Progenitor cell of endocrine pancreas (in vitro differentiated cells): ENCODE data around the gene NAV3. TPM values are rescaled to one million over a fixed set of nuclear protein-coding genes. Genes with fewer than 3 reads are reported as not detected.

ENCODE experiments used
- DNase-seq: peaks from one replicate; pipeline ENCODE4 v3.0.0; 2021; ENCODE audit warnings: low spot score; ENCODE audit not compliant: unreplicated experiment
- H3K27ac Mint-ChIP-seq: 2 replicates; pipeline ENCODE4 v1.8.0; 2021; ENCODE audit warnings: mild to moderate bottlenecking, moderate library complexity, mixed read lengths
- H3K27me3 Mint-ChIP-seq: 2 replicates; pipeline ENCODE4 v1.8.0; 2021; ENCODE audit warnings: mixed read lengths
- H3K36me3 Mint-ChIP-seq: 2 replicates; pipeline ENCODE4 v1.8.0; 2022; ENCODE audit warnings: mixed read lengths; ENCODE audit not compliant: insufficient read depth
- H3K4me1 Mint-ChIP-seq: 2 replicates; pipeline ENCODE4 v1.8.0; 2021; ENCODE audit warnings: low read depth, mixed read lengths
- H3K4me3 Mint-ChIP-seq: 2 replicates; pipeline ENCODE4 v1.8.0; 2021; ENCODE audit warnings: low read depth, mild to moderate bottlenecking, moderate library complexity, mixed read lengths
- H3K9me3 Mint-ChIP-seq: 2 replicates; pipeline ENCODE4 v1.8.0; 2021; ENCODE audit warnings: low read depth, mixed read lengths
- CTCF ChIP-seq: fragments of 200-600 bp; sonication (generic); IDR thresholded peaks from one replicate; pipeline ENCODE4 v1.5.0; 2021; ENCODE audit warnings: antibody characterized with exemption, mild to moderate bottlenecking; ENCODE audit not compliant: unreplicated experiment
- total RNA-seq: library from RNA; stranded (reverse); gene quantifications from 2 replicates; pipeline ENCODE4 v1.2.1, GENCODE V29; 2021

The NAV3 gene
- total RNA-seq, 1 donor from 2014 or later: 11.5 TPM

- H3K27me3 Mint-ChIP-seq: no peaks in the 10 kb centered on the region
- peaks cover under 1% of the 10 kb centered on the region for H3K9me3 Mint-ChIP-seq
- H3K27ac Mint-ChIP-seq: no peak overlapping the region
- no peaks in the 10 kb centered on the region for H3K36me3 Mint-ChIP-seq
- H3K4me3 Mint-ChIP-seq: no peak overlapping the region
- H3K4me1 Mint-ChIP-seq: no peaks in the 10 kb centered on the region
- no peak for DNase-seq
- TF ChIP-seq CTCF: no peak
Observed at GRCh38 chr12:77957062-77957461, 126.4 kb downstream of the NAV3 start.

- Mint-ChIP-seq H3K27ac (no peak overlapping the region), H3K36me3 (no peaks in the 10 kb centered on the region), H3K9me3 (peaks cover 4% of the 10 kb centered on the region), H3K4me1 (peaks cover 4% of the 10 kb centered on the region), H3K4me3 (no peak overlapping the region), H3K27me3 (no peaks in the 10 kb centered on the region)
- no peak for DNase-seq
- no peak for TF ChIP-seq CTCF
Observed at GRCh38 chr12:77963576-77964178, 133.0 kb downstream of the NAV3 start.

- Mint-ChIP-seq H3K27me3 (no peaks in the 10 kb centered on the region), H3K4me1 (peaks cover 10% of the 10 kb centered on the region), H3K9me3 (peaks cover 4% of the 10 kb centered on the region), H3K4me3 (no peak overlapping the region), H3K27ac (no peak overlapping the region), H3K36me3 (no peaks in the 10 kb centered on the region)
- DNase-seq: no peak
- TF ChIP-seq CTCF: no peak
Observed at GRCh38 chr12:77965790-77966189, 135.1 kb downstream of the NAV3 start.

- Mint-ChIP-seq H3K27me3 (no peaks in the 10 kb centered on the region), H3K36me3 (no peaks in the 10 kb centered on the region), H3K4me1 (peaks cover 10% of the 10 kb centered on the region), H3K4me3 (no peak overlapping the region), H3K9me3 (no peaks in the 10 kb centered on the region), H3K27ac (no peak overlapping the region)
- TF ChIP-seq CTCF: no peak
- no peak for DNase-seq
Observed at GRCh38 chr12:77968021-77968420, 137.3 kb downstream of the NAV3 start.

- Mint-ChIP-seq H3K36me3 (no peaks in the 10 kb centered on the region), H3K27me3 (no peaks in the 10 kb centered on the region), H3K4me3 (no peak overlapping the region), H3K4me1 (peaks cover 10% of the 10 kb centered on the region), H3K9me3 (no peaks in the 10 kb centered on the region), H3K27ac (no peak overlapping the region)
- TF ChIP-seq CTCF: no peak
- DNase-seq: no peak
Observed at GRCh38 chr12:77968571-77968970, 137.9 kb downstream of the NAV3 start.
